ENCODE results near the gene TXLNB. TPM values are rescaled to one million over a fixed set of nuclear protein-coding genes. Genes with fewer than 3 reads are reported as not detected.

Gene TXLNB
- total RNA-seq, 2 experiments from 2014 or later = 0.10 to 0.14 TPM

DNA sequence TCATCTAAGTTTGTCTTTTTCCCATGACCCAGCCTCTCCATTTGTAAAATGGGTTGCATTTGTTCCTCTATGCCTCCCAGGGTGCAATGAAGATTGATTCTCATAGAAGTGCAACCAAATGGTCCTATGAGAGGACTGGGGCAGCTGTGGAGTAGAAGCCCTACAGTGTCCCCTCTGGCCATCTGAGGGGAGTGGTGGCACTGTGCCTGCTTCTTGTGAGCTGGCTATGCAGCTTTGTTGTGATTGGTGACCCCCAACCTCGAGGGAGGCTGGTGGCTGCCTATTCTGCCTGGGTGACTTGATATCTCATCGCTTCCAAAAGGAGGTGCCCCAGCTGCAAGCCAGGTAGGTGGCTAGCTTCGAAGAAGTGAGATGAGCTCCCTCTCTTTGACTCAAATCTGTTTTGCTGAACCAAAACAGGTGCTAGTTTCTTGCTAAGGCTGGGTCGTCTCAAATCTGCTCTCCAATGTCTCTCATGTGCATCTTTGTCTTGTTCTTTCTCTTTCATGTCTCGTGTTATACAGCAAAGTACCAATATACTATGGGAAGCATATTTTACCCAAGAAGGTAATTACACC, 33.9 kb downstream of the TXLNB start:
- peaks cover 19% of the 10 kb centered on the region for H3K4me1 Mint-ChIP-seq (ENCODE audit: low read depth)
- CTCF ChIA-PET = interaction anchor here (0.6 to 1.8 kb wide), 8 partner anchors 12 to 230 kb away, joined by 3 to 8 read pairs (median 4); no protein-coding TSS in a partner anchor
- no peaks in the 10 kb centered on the region for H3K27me3 Mint-ChIP-seq (ENCODE audit: low read depth)
- intact Hi-C loops (cut with micrococcal nuclease) = no loop called here
- H3K36me3 Mint-ChIP-seq (ENCODE audit: low read depth) = no peaks in the 10 kb centered on the region
- DNase-seq = no peak
- H3K4me3 Mint-ChIP-seq = no peak overlapping the region
- H3K9me3 Mint-ChIP-seq = no peaks in the 10 kb centered on the region
- no peak overlapping the region for H3K27ac Mint-ChIP-seq

GRCh38 chr6:139257291-139257690, 34.5 kb downstream of the TXLNB start:
- H3K27ac Mint-ChIP-seq = no peak overlapping the region

DNA sequence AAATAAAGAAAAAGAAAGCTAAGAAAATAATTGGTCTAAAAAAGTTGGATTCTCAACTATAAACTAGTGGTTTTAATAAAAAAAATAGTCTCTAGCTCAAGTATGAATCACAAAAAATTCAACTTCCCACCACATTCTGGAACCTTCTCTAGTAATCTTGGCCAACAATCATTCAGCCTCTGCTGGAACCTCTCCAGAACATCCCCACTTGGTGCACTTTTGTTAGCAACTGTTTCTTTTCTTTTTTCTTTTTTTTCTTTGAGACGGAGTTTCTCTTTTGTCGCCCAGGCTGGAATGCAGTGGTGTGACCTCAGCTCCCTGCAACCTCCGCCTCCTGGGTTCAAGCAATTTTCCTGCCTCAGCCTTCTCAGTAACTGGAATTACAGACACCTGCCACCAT, 35.7 kb downstream of the TXLNB start:
- CTCF ChIA-PET = interaction anchor here (1.6 to 1.8 kb wide), 2 partner anchors 36 to 108 kb away, joined by 7 to 8 read pairs; no protein-coding TSS in a partner anchor
- Mint-ChIP-seq H3K36me3 (ENCODE audit: low read depth) (no peaks in the 10 kb centered on the region), H3K9me3 (no peaks in the 10 kb centered on the region), H3K4me3 (no peak overlapping the region), H3K27me3 (ENCODE audit: low read depth) (no peaks in the 10 kb centered on the region), H3K27ac (no peak overlapping the region), H3K4me1 (ENCODE audit: low read depth) (peaks cover 18% of the 10 kb centered on the region)
- intact Hi-C loops (cut with micrococcal nuclease) = no loop called here
- no peak for DNase-seq

More at GRCh38 chr6:139257291-139257690, 34.5 kb downstream of the TXLNB start:
- Mint-ChIP-seq H3K4me1 (ENCODE audit: low read depth) (peaks cover 13% of the 10 kb centered on the region), H3K36me3 (ENCODE audit: low read depth) (no peaks in the 10 kb centered on the region), H3K27me3 (ENCODE audit: low read depth) (no peaks in the 10 kb centered on the region), H3K4me3 (no peak overlapping the region), H3K9me3 (no peaks in the 10 kb centered on the region)
- CTCF ChIA-PET = interaction anchor here (0.6 to 1.8 kb wide), 8 partner anchors 12 to 229 kb away, joined by 3 to 8 read pairs (median 4); no protein-coding TSS in a partner anchor
- intact Hi-C loops (cut with micrococcal nuclease) = no loop called here
- no peak for DNase-seq

GRCh38 chr6:139254196-139254595, 37.6 kb downstream of the TXLNB start:
- no peak for DNase-seq
- CTCF ChIA-PET = no interaction called here
- intact Hi-C loops (cut with micrococcal nuclease) = no loop called here
- Mint-ChIP-seq H3K27me3 (ENCODE audit: low read depth) (no peaks in the 10 kb centered on the region), H3K27ac (no peak overlapping the region), H3K4me1 (ENCODE audit: low read depth) (peaks cover 34% of the 10 kb centered on the region), H3K9me3 (no peaks in the 10 kb centered on the region), H3K36me3 (ENCODE audit: low read depth) (no peaks in the 10 kb centered on the region), H3K4me3 (no peak overlapping the region)

GRCh38 chr6:139253656-139254055, 38.1 kb downstream of the TXLNB start:
- Mint-ChIP-seq H3K4me1 (ENCODE audit: low read depth) (peaks cover 39% of the 10 kb centered on the region), H3K36me3 (ENCODE audit: low read depth) (no peaks in the 10 kb centered on the region), H3K27me3 (ENCODE audit: low read depth) (no peaks in the 10 kb centered on the region), H3K9me3 (no peaks in the 10 kb centered on the region), H3K4me3 (no peak overlapping the region), H3K27ac (no peak overlapping the region)
- DNase-seq = no peak
- intact Hi-C loops (cut with micrococcal nuclease) = no loop called here
- CTCF ChIA-PET = no interaction called here

DNA sequence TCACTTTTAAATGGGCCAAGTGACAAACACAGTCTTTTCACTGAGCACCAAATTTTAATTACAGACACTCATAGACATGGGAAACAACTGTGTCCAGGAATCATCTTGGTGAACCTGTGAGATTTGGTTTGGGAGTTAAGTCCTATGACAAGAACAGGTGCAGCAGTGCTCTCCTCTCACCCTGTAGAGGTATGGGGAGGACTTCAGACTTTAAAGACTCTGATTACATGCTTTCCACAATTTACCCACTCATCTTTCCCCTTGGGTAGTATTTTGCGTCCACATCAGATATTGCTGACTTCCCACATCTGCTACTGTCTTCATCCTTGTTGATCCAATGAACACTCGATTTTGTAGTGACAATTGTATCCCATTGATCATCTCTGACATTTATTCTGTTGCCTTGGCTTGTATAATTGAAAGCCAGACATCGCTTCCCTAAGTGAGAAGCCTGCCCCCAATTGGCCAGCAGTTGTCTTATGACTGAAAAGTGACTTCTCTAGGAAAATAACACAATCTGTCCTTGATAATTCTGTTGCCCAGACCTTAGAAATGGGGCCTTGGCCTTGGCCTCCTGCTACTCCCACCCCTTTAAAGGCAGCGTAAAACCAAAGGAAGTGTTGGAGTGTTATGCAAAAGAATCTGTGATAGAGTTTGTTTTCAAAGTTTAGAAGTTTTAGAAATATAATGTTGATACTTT, 40.0 kb downstream of the TXLNB start:
- CTCF ChIA-PET = interaction anchor here (0.9 to 1.0 kb wide), 2 partner anchors 8 to 101 kb away, joined by 4 read pairs; no protein-coding TSS in a partner anchor
- no peak for DNase-seq
- no peaks in the 10 kb centered on the region for H3K27me3 Mint-ChIP-seq (ENCODE audit: low read depth)
- no peak overlapping the region for H3K4me3 Mint-ChIP-seq
- intact Hi-C loops (cut with micrococcal nuclease) = loop anchor here (1.0 to 2.0 kb wide), 2 partner anchors 39 to 71 kb away; partner anchors contain the start of gene TXLNB
- peaks cover 40% of the 10 kb centered on the region for H3K4me1 Mint-ChIP-seq (ENCODE audit: low read depth)
- H3K36me3 Mint-ChIP-seq (ENCODE audit: low read depth) = no peaks in the 10 kb centered on the region
- no peaks in the 10 kb centered on the region for H3K9me3 Mint-ChIP-seq
- H3K27ac Mint-ChIP-seq = no peak overlapping the region

DNA sequence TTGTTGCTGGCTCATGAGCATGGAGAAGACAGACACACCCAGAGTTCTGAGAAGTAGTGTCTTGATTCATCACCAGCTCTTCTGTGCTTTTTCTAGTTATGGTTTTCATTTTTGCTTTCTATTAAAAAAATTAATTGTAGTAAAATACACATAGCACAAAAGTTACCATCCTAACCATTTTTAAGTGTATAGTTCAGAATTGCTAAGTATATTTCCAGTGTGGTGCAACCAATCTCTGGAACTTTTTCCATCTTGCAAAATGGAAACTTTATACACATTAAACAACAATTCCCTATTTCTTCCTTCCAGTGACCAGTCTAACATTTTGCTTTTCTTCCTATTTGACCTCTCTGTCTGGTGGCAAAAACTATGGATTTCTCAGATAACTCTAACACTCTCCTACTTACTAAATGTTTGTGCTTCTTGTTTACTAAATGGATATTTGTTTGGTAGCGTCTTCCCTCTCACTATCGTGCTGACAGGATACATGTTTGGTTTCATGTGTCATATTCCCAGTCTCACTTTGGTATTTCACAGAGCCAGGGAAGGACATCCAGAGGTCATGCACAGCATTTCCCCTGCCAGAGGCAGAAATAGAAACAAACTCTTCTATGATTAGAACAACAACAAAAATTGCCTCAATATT, 40.6 kb downstream of the TXLNB start:
- no peaks in the 10 kb centered on the region for H3K27me3 Mint-ChIP-seq (ENCODE audit: low read depth)
- H3K27ac Mint-ChIP-seq = peak overlapping the region; percentile 20
- no peaks in the 10 kb centered on the region for H3K36me3 Mint-ChIP-seq (ENCODE audit: low read depth)
- intact Hi-C loops (cut with micrococcal nuclease) = loop anchor here (1.0 to 2.0 kb wide), 2 partner anchors 40 to 72 kb away; partner anchors contain the start of gene TXLNB
- no peak overlapping the region for H3K4me3 Mint-ChIP-seq
- peaks cover 40% of the 10 kb centered on the region for H3K4me1 Mint-ChIP-seq (ENCODE audit: low read depth)
- H3K9me3 Mint-ChIP-seq = no peaks in the 10 kb centered on the region
- DNase-seq = no peak
- CTCF ChIA-PET = interaction anchor here (1.0 to 2.1 kb wide), 5 partner anchors 10 to 118 kb away, joined by 3 to 6 read pairs (median 5); no protein-coding TSS in a partner anchor

DNA sequence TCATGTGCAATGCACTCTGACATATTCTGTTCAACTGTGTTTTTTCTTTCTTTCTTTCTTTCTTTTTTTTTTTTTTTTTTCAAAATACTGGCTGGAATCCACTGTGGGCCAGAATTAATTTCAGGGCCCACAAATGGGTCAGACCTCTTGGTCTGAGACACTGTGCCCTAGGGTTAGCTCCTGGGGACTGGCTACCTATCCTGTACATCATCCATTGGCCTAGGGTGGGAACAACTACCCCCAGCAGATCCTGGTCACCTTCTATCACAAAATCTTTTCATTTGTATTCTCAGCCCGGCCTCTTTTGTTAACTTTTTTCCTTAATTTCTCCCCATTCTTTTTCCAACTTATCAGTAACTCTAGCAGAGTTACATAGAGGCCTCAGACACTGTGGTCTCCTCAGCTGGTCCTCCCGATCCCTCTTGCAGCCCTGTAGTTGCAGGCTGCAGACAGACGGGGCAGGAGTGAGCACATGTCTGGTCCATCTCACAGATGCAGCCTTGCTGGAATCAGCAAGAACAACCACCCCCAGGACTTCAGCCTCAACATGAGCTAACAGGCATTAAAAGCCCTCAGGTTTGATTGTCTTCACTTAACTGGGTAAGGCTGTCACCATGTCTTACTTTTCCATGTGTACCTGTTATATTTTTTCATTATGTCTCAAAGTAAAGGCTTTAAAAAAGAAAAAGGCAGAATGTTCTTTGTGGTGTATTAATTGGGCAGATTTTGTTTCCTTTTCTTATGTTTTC, 41.3 kb downstream of the TXLNB start:
- peak overlapping the region; percentile 20 for H3K27ac Mint-ChIP-seq
- peaks cover 40% of the 10 kb centered on the region for H3K4me1 Mint-ChIP-seq (ENCODE audit: low read depth)
- intact Hi-C loops (cut with micrococcal nuclease) = loop anchor here (1.0 to 2.0 kb wide), 3 partner anchors 41 to 114 kb away; partner anchors contain the start of gene TXLNB
- CTCF ChIA-PET = interaction anchor here (0.5 to 2.1 kb wide), 10 partner anchors 9 to 375 kb away, joined by 3 to 6 read pairs (median 4); no protein-coding TSS in a partner anchor
- H3K36me3 Mint-ChIP-seq (ENCODE audit: low read depth) = no peaks in the 10 kb centered on the region
- peak; percentile 66 for DNase-seq
- H3K27me3 Mint-ChIP-seq (ENCODE audit: low read depth) = no peaks in the 10 kb centered on the region
- H3K9me3 Mint-ChIP-seq = no peaks in the 10 kb centered on the region
- no peak overlapping the region for H3K4me3 Mint-ChIP-seq

- no peaks in the 10 kb centered on the region for H3K36me3 Mint-ChIP-seq (ENCODE audit: low read depth)
- peaks cover 46% of the 10 kb centered on the region for H3K4me1 Mint-ChIP-seq (ENCODE audit: low read depth)
- peak; percentile 66 for DNase-seq
- H3K4me3 Mint-ChIP-seq = no peak overlapping the region
- intact Hi-C loops (cut with micrococcal nuclease) = loop anchor here (1.0 to 5.0 kb wide), 4 partner anchors 13 to 124 kb away; no protein-coding TSS in a partner anchor
- H3K27ac Mint-ChIP-seq = peak overlapping the region; percentile 20
- CTCF ChIA-PET = interaction anchor here (0.6 to 2.1 kb wide), 6 partner anchors 8 to 1132 kb away, joined by 3 to 6 read pairs (median 5); no protein-coding TSS in a partner anchor
- H3K27me3 Mint-ChIP-seq (ENCODE audit: low read depth) = no peaks in the 10 kb centered on the region
- H3K9me3 Mint-ChIP-seq = no peaks in the 10 kb centered on the region
Observed at GRCh38 chr6:139249395-139249794, 42.4 kb downstream of the TXLNB start.

- intact Hi-C loops (cut with micrococcal nuclease) = loop anchor here (1.0 to 5.0 kb wide), 4 partner anchors 13 to 124 kb away; no protein-coding TSS in a partner anchor
- no peak overlapping the region for H3K27ac Mint-ChIP-seq
- DNase-seq = no peak
- H3K4me3 Mint-ChIP-seq = no peak overlapping the region
- no peaks in the 10 kb centered on the region for H3K9me3 Mint-ChIP-seq
- H3K36me3 Mint-ChIP-seq (ENCODE audit: low read depth) = no peaks in the 10 kb centered on the region
- no peaks in the 10 kb centered on the region for H3K27me3 Mint-ChIP-seq (ENCODE audit: low read depth)
- CTCF ChIA-PET = interaction anchor here (0.7 to 2.1 kb wide), 3 partner anchors 87 to 115 kb away, joined by 3 to 5 read pairs (median 4); no protein-coding TSS in a partner anchor
- peaks cover 47% of the 10 kb centered on the region for H3K4me1 Mint-ChIP-seq (ENCODE audit: low read depth)
Observed at GRCh38 chr6:139248911-139249310, 42.9 kb downstream of the TXLNB start.

GRCh38 chr6:139247618-139248017, 44.2 kb downstream of the TXLNB start:
- Mint-ChIP-seq H3K36me3 (ENCODE audit: low read depth) (no peaks in the 10 kb centered on the region), H3K9me3 (no peaks in the 10 kb centered on the region), H3K27me3 (ENCODE audit: low read depth) (no peaks in the 10 kb centered on the region), H3K27ac (no peak overlapping the region), H3K4me3 (no peak overlapping the region), H3K4me1 (ENCODE audit: low read depth) (peaks cover 47% of the 10 kb centered on the region)
- no peak for DNase-seq
- CTCF ChIA-PET = interaction anchor here (0.7 kb wide), 2 partner anchors 122 to 1037 kb away, joined by 3 to 6 read pairs; no protein-coding TSS in a partner anchor
- intact Hi-C loops (cut with micrococcal nuclease) = loop anchor here (5.0 kb wide), 1 partner anchor 70 kb away; no protein-coding TSS in a partner anchor

All from activated naive CD4-positive, alpha-beta T cell treated with anti-CD3 and anti-CD28 coated beads for 36 hours (primary cell).